NB4 (cell line): Measurements from ENCODE around the gene ZFAND3.

Experiments used
- CTCF ChIP-seq: IDR thresholded peaks from one replicate; pipeline ENCODE4 v1.5.1; 2012; ENCODE audit warnings: low read depth, low read length
- POLR2A ChIP-seq: IDR thresholded peaks from 2 replicates; pipeline ENCODE4 v1.6.1; 2011; ENCODE audit warnings: mild to moderate bottlenecking; ENCODE audit not compliant: insufficient read length; ENCODE audit errors: extremely low read depth

- TF ChIP-seq CTCF: no peak
- no peak for TF ChIP-seq POLR2A
These were observed 122.3 kb downstream of the ZFAND3 start for GRCh38 chr6:37941871-37942270.
